ENCODE results near the gene IFNA14.
"Not testable (repeated sequence)": the region's sequence is repeated elsewhere in the genome, so short reads cannot be mapped to it uniquely, and the experiment has no call there.

Gene IFNA14

GRCh38 chr9:21213411-21214326, 26.1 kb downstream of the IFNA14 start:
- H3K9me3 ChIP-seq (ENCODE audit: control insufficient read depth, insufficient read depth, low read length); H3K9ac ChIP-seq (ENCODE audit: low read depth, low read length); H3K27ac ChIP-seq (ENCODE audit: low read depth, low read length); H3K27me3 ChIP-seq (ENCODE audit: control insufficient read depth, insufficient read depth, low read length); H3K36me3 ChIP-seq (ENCODE audit: control insufficient read depth, insufficient read depth, low read length); H3K4me1 ChIP-seq (ENCODE audit: control insufficient read depth, insufficient read depth, low read length); H3K4me3 ChIP-seq (ENCODE audit: low read depth, low read length): not testable (repeated sequence)

GRCh38 chr9:21212160-21212559, 27.6 kb downstream of the IFNA14 start:
- H3K9me3 ChIP-seq (ENCODE audit: control insufficient read depth, insufficient read depth, low read length); H3K4me3 ChIP-seq (ENCODE audit: low read depth, low read length); H3K4me1 ChIP-seq (ENCODE audit: control insufficient read depth, insufficient read depth, low read length); H3K9ac ChIP-seq (ENCODE audit: low read depth, low read length); H3K27ac ChIP-seq (ENCODE audit: low read depth, low read length); H3K36me3 ChIP-seq (ENCODE audit: control insufficient read depth, insufficient read depth, low read length); H3K27me3 ChIP-seq (ENCODE audit: control insufficient read depth, insufficient read depth, low read length): not testable (repeated sequence)

- H3K9me3 ChIP-seq (ENCODE audit: control insufficient read depth, insufficient read depth, low read length); H3K9ac ChIP-seq (ENCODE audit: low read depth, low read length); H3K36me3 ChIP-seq (ENCODE audit: control insufficient read depth, insufficient read depth, low read length); H3K27ac ChIP-seq (ENCODE audit: low read depth, low read length); H3K4me3 ChIP-seq (ENCODE audit: low read depth, low read length); H3K4me1 ChIP-seq (ENCODE audit: control insufficient read depth, insufficient read depth, low read length); H3K27me3 ChIP-seq (ENCODE audit: control insufficient read depth, insufficient read depth, low read length): not testable (repeated sequence)
Observed at GRCh38 chr9:21210782-21211181, 29.0 kb downstream of the IFNA14 start.

GRCh38 chr9:21210311-21210710, 29.5 kb downstream of the IFNA14 start:
- Histone ChIP-seq H3K9ac (ENCODE audit: low read depth, low read length) (no peak overlapping the region), H3K36me3 (ENCODE audit: control insufficient read depth, insufficient read depth, low read length) (no peaks in the 10 kb centered on the region), H3K27ac (ENCODE audit: low read depth, low read length) (no peak overlapping the region), H3K4me1 (ENCODE audit: control insufficient read depth, insufficient read depth, low read length) (no peaks in the 10 kb centered on the region), H3K27me3 (ENCODE audit: control insufficient read depth, insufficient read depth, low read length) (no peaks in the 10 kb centered on the region), H3K9me3 (ENCODE audit: control insufficient read depth, insufficient read depth, low read length) (no peaks in the 10 kb centered on the region), H3K4me3 (ENCODE audit: low read depth, low read length) (no peak overlapping the region)

GRCh38 chr9:21207043-21207442, 32.8 kb downstream of the IFNA14 start, which contains the start of gene IFNA10:
TSS of gene IFNA10 (minus strand) at chr9:21207143. CDS start at chr9:21207097, 46 bp downstream.
- not testable (repeated sequence) for H3K27me3 ChIP-seq (ENCODE audit: control insufficient read depth, insufficient read depth, low read length); H3K9ac ChIP-seq (ENCODE audit: low read depth, low read length)

GRCh38 chr9:21205204-21205603, 34.6 kb downstream of the IFNA14 start:
- Histone ChIP-seq H3K27ac (ENCODE audit: low read depth, low read length) (no peak overlapping the region), H3K36me3 (ENCODE audit: control insufficient read depth, insufficient read depth, low read length) (no peaks in the 10 kb centered on the region), H3K9ac (ENCODE audit: low read depth, low read length) (no peak overlapping the region), H3K4me3 (ENCODE audit: low read depth, low read length) (no peak overlapping the region), H3K9me3 (ENCODE audit: control insufficient read depth, insufficient read depth, low read length) (no peaks in the 10 kb centered on the region), H3K4me1 (ENCODE audit: control insufficient read depth, insufficient read depth, low read length) (no peaks in the 10 kb centered on the region), H3K27me3 (ENCODE audit: control insufficient read depth, insufficient read depth, low read length) (no peaks in the 10 kb centered on the region)

More at GRCh38 chr9:21207043-21207442, 32.8 kb downstream of the IFNA14 start, which contains the start of gene IFNA10:
- not testable (repeated sequence) for H3K9me3 ChIP-seq (ENCODE audit: control insufficient read depth, insufficient read depth, low read length); H3K36me3 ChIP-seq (ENCODE audit: control insufficient read depth, insufficient read depth, low read length); H3K4me3 ChIP-seq (ENCODE audit: low read depth, low read length); H3K27ac ChIP-seq (ENCODE audit: low read depth, low read length); H3K4me1 ChIP-seq (ENCODE audit: control insufficient read depth, insufficient read depth, low read length)

GRCh38 chr9:21202105-21202504, 37.7 kb downstream of the IFNA14 start, which contains the start of gene IFNA7:
TSS of gene IFNA7 (minus strand) at chr9:21202205. CDS start at chr9:21202165, 40 bp downstream.
- H3K9ac ChIP-seq (ENCODE audit: low read depth, low read length); H3K4me1 ChIP-seq (ENCODE audit: control insufficient read depth, insufficient read depth, low read length); H3K27ac ChIP-seq (ENCODE audit: low read depth, low read length); H3K9me3 ChIP-seq (ENCODE audit: control insufficient read depth, insufficient read depth, low read length); H3K36me3 ChIP-seq (ENCODE audit: control insufficient read depth, insufficient read depth, low read length); H3K4me3 ChIP-seq (ENCODE audit: low read depth, low read length); H3K27me3 ChIP-seq (ENCODE audit: control insufficient read depth, insufficient read depth, low read length): not testable (repeated sequence)

- H3K4me3 ChIP-seq (ENCODE audit: low read depth, low read length); H3K36me3 ChIP-seq (ENCODE audit: control insufficient read depth, insufficient read depth, low read length); H3K27ac ChIP-seq (ENCODE audit: low read depth, low read length); H3K27me3 ChIP-seq (ENCODE audit: control insufficient read depth, insufficient read depth, low read length); H3K4me1 ChIP-seq (ENCODE audit: control insufficient read depth, insufficient read depth, low read length); H3K9me3 ChIP-seq (ENCODE audit: control insufficient read depth, insufficient read depth, low read length); H3K9ac ChIP-seq (ENCODE audit: low read depth, low read length): not testable (repeated sequence)
Observed at GRCh38 chr9:21194867-21195776, 44.7 kb downstream of the IFNA14 start.

All from HUES48 (cell line).